ENCODE data around the gene BOLA2.
"Not testable (repeated sequence)": the region's sequence is repeated elsewhere in the genome, so short reads cannot be mapped to it uniquely, and the experiment has no call there.

- not testable (repeated sequence) for TF ChIP-seq CTCF (IDR thresholded peaks at IDR 0.05; ENCODE audit: low read length); EZH2 (IDR thresholded peaks at IDR 0.05; ENCODE audit: borderline replicate concordance, low read length)
These were observed 28.1 kb upstream of the BOLA2 start for GRCh38 chr16:29482276-29482675.

All from OCI-LY1 (cell line).